PC-9 (cell line): ENCODE data around the gene C1QTNF12. TPM values are rescaled to one million over a fixed set of nuclear protein-coding genes. Genes with fewer than 3 reads are reported as not detected.

ENCODE experiments used
- BruUV-seq: library from RNA; stranded (reverse); fragments of 400-500 nt; replicated peaks from 2 replicates; lab custom pipeline; 2021; lab: Mats Ljungman, UMichigan
- CTCF ChIA-PET: fragments of 300-600 bp; sonication (Branson Sonifier 250); formaldehyde crosslinking; loops from one replicate; lab custom pipeline; 2022; ENCODE audit warnings: antibody characterized with exemption; lab: Charles Lee
- POLR2A ChIA-PET: fragments of 300-600 bp; sonication (Branson Sonifier 250); formaldehyde crosslinking; loops from one replicate; lab custom pipeline; 2022; ENCODE audit warnings: antibody characterized with exemption; ENCODE audit not compliant: unreplicated experiment; lab: Charles Lee
- DNase-seq, 2 experiments: peaks; one replicate each; pipeline versions ENCODE4 v3.0.0 to v3.0.0-alpha.2; 2015 to 2022; ENCODE audit warnings: mixed read lengths in 1 of 2
- H2AFZ ChIP-seq: fragments of 200-600 bp; sonication (generic); 2 replicates; pipeline ENCODE4 v1.8.1; 2017; ENCODE audit warnings: antibody characterized with exemption
- H3F3A ChIP-seq: fragments of 200-600 bp; sonication (generic); 2 replicates; pipeline ENCODE4 v1.8.1; 2017; ENCODE audit warnings: antibody characterized with exemption, mild to moderate bottlenecking, low read depth; ENCODE audit not compliant: insufficient read depth
- H3K27ac ChIP-seq: fragments of 200-600 bp; sonication (generic); 2 replicates; pipeline ENCODE4 v1.6.1; 2016; ENCODE audit warnings: mixed run types
- H3K27me3 ChIP-seq: fragments of 200-600 bp; sonication (generic); 2 replicates; pipeline ENCODE4 v1.6.1; 2016; ENCODE audit warnings: low read depth, mixed run types; ENCODE audit not compliant: insufficient read depth
- H3K36me3 ChIP-seq: fragments of 200-600 bp; sonication (generic); 2 replicates; pipeline ENCODE4 v1.6.1; 2016; ENCODE audit warnings: low read depth, mixed run types
- H3K4me1 ChIP-seq: fragments of 200-600 bp; sonication (generic); replicated peaks from 2 replicates; pipeline ENCODE4 v1.6.1; 2016; ENCODE audit warnings: mixed run types; ENCODE audit not compliant: insufficient read depth
- H3K4me2 ChIP-seq: fragments of 200-600 bp; sonication (generic); 2 replicates; pipeline ENCODE4 v1.6.1; 2017; ENCODE audit warnings: mixed run types
- H3K4me3 ChIP-seq: fragments of 200-600 bp; sonication (generic); 2 replicates; pipeline ENCODE4 v1.6.1; 2016; ENCODE audit warnings: mixed run types
- H3K79me2 ChIP-seq: fragments of 200-600 bp; sonication (generic); 2 replicates; pipeline ENCODE4 v1.6.1; 2017; ENCODE audit warnings: low read depth, mixed run types
- H3K9me2 ChIP-seq: fragments of 200-600 bp; sonication (generic); 2 replicates; pipeline ENCODE4 v1.8.1; 2017; ENCODE audit warnings: mild to moderate bottlenecking; ENCODE audit not compliant: insufficient read depth
- H3K9me3 ChIP-seq: fragments of 200-600 bp; sonication (generic); 2 replicates; pipeline ENCODE4 v1.8.1; 2016; ENCODE audit warnings: low read depth; ENCODE audit not compliant: insufficient read depth
- H4K20me1 ChIP-seq: fragments of 200-600 bp; sonication (generic); 2 replicates; pipeline ENCODE4 v1.8.1; 2017; ENCODE audit not compliant: insufficient read depth
- EZH2 ChIP-seq: fragments of 200-600 bp; sonication (generic); IDR thresholded peaks from 2 replicates; pipeline ENCODE4 v1.8.0; 2017; ENCODE audit warnings: antibody characterized with exemption, low read depth
- intact Hi-C: fragments of 100-400 bp; cut with micrococcal nuclease; formaldehyde crosslinking; loops from one replicate; pipeline ENCODE4 v1.10.0; 2022; ENCODE audit not compliant: unreplicated experiment
- microRNA-seq: library from miRNA; unstranded; fragments of <30 nt; microRNA quantifications from one replicate; pipeline ENCODE4 v1.2.0, GENCODE V29; 2021; ENCODE audit warnings: borderline number of aligned reads, borderline replicate concordance
- total RNA-seq: library from RNA; stranded (reverse); gene quantifications from 2 replicates; pipeline ENCODE4 v1.2.3, GENCODE V29; 2021
- TF ChIP-seq, protein P1 (sequence below): fragments of 200-600 bp; sonication (generic); conservative IDR thresholded peaks from 2 replicates; pipeline ENCODE4 v1.6.1; 2017; ENCODE audit warnings: mixed run types, antibody characterized with exemption, mild to moderate bottlenecking, moderate library complexity

C1QTNF12 gene
- total RNA-seq, 1 experiment from 2014 or later: 5.2 TPM

DNA sequence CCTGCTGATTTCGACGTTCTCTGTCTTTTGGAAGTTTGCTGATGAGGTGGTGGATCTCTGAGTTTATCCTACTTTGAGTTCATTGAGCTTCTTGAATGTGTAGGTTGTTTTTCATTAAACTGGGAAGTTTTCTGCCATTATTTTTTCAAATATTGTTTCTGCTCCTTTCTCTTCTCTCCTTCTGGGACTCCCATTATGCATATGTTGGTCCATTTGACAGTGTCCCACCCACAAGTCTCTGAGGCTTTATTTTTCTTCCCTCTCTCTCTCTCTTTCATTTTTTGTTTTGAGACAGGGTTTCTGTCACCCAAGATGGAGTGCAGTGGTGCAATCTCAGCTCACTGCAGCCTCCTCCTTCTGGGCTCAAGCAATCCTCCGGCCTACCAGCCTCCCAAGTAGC lies 51.8 kb downstream of the C1QTNF12 start:
- ChIA-PET POLR2A (no interaction called here), CTCF (no interaction called here)
- intact Hi-C loops: no loop called here
- H3K27ac ChIP-seq: no peak overlapping the region
- H3K4me3 ChIP-seq: no peak overlapping the region
- H2AFZ ChIP-seq: no peak overlapping the region
- H3F3A ChIP-seq: 0 out of 2 replicates have a peak, but pooled peaks cover 6% of the 10 kb centered on the region
- H4K20me1 ChIP-seq: no peaks in the 10 kb centered on the region
- TF ChIP-seq, protein P1, sequence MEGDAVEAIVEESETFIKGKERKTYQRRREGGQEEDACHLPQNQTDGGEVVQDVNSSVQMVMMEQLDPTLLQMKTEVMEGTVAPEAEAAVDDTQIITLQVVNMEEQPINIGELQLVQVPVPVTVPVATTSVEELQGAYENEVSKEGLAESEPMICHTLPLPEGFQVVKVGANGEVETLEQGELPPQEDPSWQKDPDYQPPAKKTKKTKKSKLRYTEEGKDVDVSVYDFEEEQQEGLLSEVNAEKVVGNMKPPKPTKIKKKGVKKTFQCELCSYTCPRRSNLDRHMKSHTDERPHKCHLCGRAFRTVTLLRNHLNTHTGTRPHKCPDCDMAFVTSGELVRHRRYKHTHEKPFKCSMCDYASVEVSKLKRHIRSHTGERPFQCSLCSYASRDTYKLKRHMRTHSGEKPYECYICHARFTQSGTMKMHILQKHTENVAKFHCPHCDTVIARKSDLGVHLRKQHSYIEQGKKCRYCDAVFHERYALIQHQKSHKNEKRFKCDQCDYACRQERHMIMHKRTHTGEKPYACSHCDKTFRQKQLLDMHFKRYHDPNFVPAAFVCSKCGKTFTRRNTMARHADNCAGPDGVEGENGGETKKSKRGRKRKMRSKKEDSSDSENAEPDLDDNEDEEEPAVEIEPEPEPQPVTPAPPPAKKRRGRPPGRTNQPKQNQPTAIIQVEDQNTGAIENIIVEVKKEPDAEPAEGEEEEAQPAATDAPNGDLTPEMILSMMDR: no peak
- TF ChIP-seq EZH2: no peak
- no peaks in the 10 kb centered on the region for H3K4me1 ChIP-seq
- no peaks in the 10 kb centered on the region for H3K36me3 ChIP-seq
- no peak overlapping the region for H3K4me2 ChIP-seq
- no peaks in the 10 kb centered on the region for H3K27me3 ChIP-seq
- no TSS peak for BruUV-seq
- H3K9me3 ChIP-seq: no peaks in the 10 kb centered on the region
- no peaks in the 10 kb centered on the region for H3K79me2 ChIP-seq
- no peaks in the 10 kb centered on the region for H3K9me2 ChIP-seq
- DNase-seq: no peak

Small RNAs within 50 kb of the gene (microRNA-seq; reads per million reads assigned to microRNA genes)
- 6.1 reads per million for gene MIR6726

Other genes starting within 250 kb of the C1QTNF12 start
- 19.2 and 41.8 TPM in 2 replicates for gene HES4, start 246.6 kb downstream of the C1QTNF12 start, total RNA-seq
- gene ISG15, start 233.2 kb downstream of the C1QTNF12 start, total RNA-seq: 20.9 and 37.7 TPM in 2 replicates
- 278 and 381 TPM in 2 replicates for gene AGRN, start 226.6 kb downstream of the C1QTNF12 start, total RNA-seq
- gene RNF223, start 172.4 kb downstream of the C1QTNF12 start, total RNA-seq: 3.2 and 3.6 TPM in 2 replicates
- 26.6 and 31.1 TPM in 2 replicates for gene C1orf159, start 130.6 kb downstream of the C1QTNF12 start, total RNA-seq
- gene TTLL10, start 72.8 kb downstream of the C1QTNF12 start, total RNA-seq: 4.0 and 5.8 TPM in 2 replicates
- gene TNFRSF18, start 40.1 kb downstream of the C1QTNF12 start, total RNA-seq: 6.9 and 14.1 TPM in 2 replicates
- gene TNFRSF4, start 32.6 kb downstream of the C1QTNF12 start, total RNA-seq: 0.20 and 0.38 TPM in 2 replicates
- gene SDF4, start 14.7 kb downstream of the C1QTNF12 start, total RNA-seq: 133 and 139 TPM in 2 replicates
- gene B3GALT6, start 14.5 kb downstream of the C1QTNF12 start, total RNA-seq: 16.2 and 20.8 TPM in 2 replicates
- 54.2 and 55.0 TPM in 2 replicates for gene UBE2J2, start 27.1 kb upstream of the C1QTNF12 start, total RNA-seq
- 4.2 and 4.3 TPM in 2 replicates for gene SCNN1D, start 33.7 kb upstream of the C1QTNF12 start, total RNA-seq
- gene ACAP3, start 61.2 kb upstream of the C1QTNF12 start, total RNA-seq: 53.5 and 54.8 TPM in 2 replicates
- gene PUSL1, start 61.9 kb upstream of the C1QTNF12 start, total RNA-seq: 18.0 and 18.9 TPM in 2 replicates
- gene INTS11, start 77.9 kb upstream of the C1QTNF12 start, total RNA-seq: 130 and 150 TPM in 2 replicates
- gene CPTP, start 78.1 kb upstream of the C1QTNF12 start, total RNA-seq: 33.7 and 37.0 TPM in 2 replicates
- 0.57 and 1.2 TPM in 2 replicates for gene TAS1R3, start 84.6 kb upstream of the C1QTNF12 start, total RNA-seq
- 95.8 and 98.4 TPM in 2 replicates for gene DVL1, start 102.7 kb upstream of the C1QTNF12 start, total RNA-seq
- 0.55 and 0.80 TPM in 2 replicates for gene MXRA8, start 111.8 kb upstream of the C1QTNF12 start, total RNA-seq
- 164 and 210 TPM in 2 replicates for gene AURKAIP1, start 128.5 kb upstream of the C1QTNF12 start, total RNA-seq
- 162 and 183 TPM in 2 replicates for gene CCNL2, start 152.6 kb upstream of the C1QTNF12 start, total RNA-seq
- gene MRPL20, start 160.6 kb upstream of the C1QTNF12 start, total RNA-seq: 90.5 and 90.8 TPM in 2 replicates
- gene ANKRD65, start 174.6 kb upstream of the C1QTNF12 start, total RNA-seq: 14.7 and 18.9 TPM in 2 replicates
- gene VWA1, start 189.0 kb upstream of the C1QTNF12 start, total RNA-seq: 56.6 and 65.9 TPM in 2 replicates
- 4.0 and 4.2 TPM in 2 replicates for gene ATAD3C, start 203.0 kb upstream of the C1QTNF12 start, total RNA-seq
- 28.5 and 32.8 TPM in 2 replicates for gene ATAD3B, start 225.0 kb upstream of the C1QTNF12 start, total RNA-seq